ENCODE measurements around the gene RETN. TPM values are rescaled to one million over a fixed set of nuclear protein-coding genes. Genes with fewer than 3 reads are reported as not detected.

Gene RETN
- total and polyA plus RNA-seq, 2 of the 8 experiments (the other 6 are each of a cell fraction or from before 2014, with no cell fraction given) = not detected

GRCh38 chr19:7698583-7698982 lies 29.7 kb downstream of the RETN start:
- CTCF ChIA-PET (ENCODE audit: partially characterized antibody) = interaction anchor here (0.6 to 2.9 kb wide), 9 partner anchors 14 to 133 kb away, joined by 3 to 21 read pairs (median 4); partner anchors contain the start of gene TRAPPC5
- Histone ChIP-seq H3K4me2 (ENCODE audit: insufficient read depth in 1 of 2, low read depth in 2 of 2, low read length in 2 of 2) (no peak overlapping the region), H3K9me3 (ENCODE audit: insufficient read depth in 2 of 2, low read depth in 1 of 2, low read length in 1 of 2) (no peaks in the 10 kb centered on the region; a peak in 1 of 4 replicates)
- no peak for TF ChIP-seq RAD21 (IDR thresholded peaks at IDR 0.05 in 1 of 2, conservative IDR thresholded peaks at IDR 0.05 in 1 of 2; ENCODE audit: low read depth in 2 of 2, low read length in 2 of 2)
- TF ChIP-seq HDAC2 (IDR thresholded peaks at IDR 0.05; ENCODE audit: borderline replicate concordance in 1 of 2, low read depth in 2 of 2, low read length in 2 of 2) = no peak
- TF ChIP-seq RXRA (IDR thresholded peaks at IDR 0.05; ENCODE audit: insufficient read depth, low read depth, low read length) = no peak
- no peak for TF ChIP-seq CBX5 (IDR thresholded peaks at IDR 0.05; ENCODE audit: low read depth, low read length)
- TF ChIP-seq POU5F1 (IDR thresholded peaks at IDR 0.05; ENCODE audit: low read depth, low read length) = no peak
- TF ChIP-seq ASH2L (IDR thresholded peaks at IDR 0.05; ENCODE audit: low read length) = no peak
- TF ChIP-seq SIRT6 (IDR thresholded peaks at IDR 0.05; ENCODE audit: low read length) = no peak
- TF ChIP-seq CREB1 (IDR thresholded peaks at IDR 0.05) = no peak
- TF ChIP-seq RFX5 (IDR thresholded peaks at IDR 0.05; ENCODE audit: borderline replicate concordance, low read depth, low read length) = no peak
- no peak for TF ChIP-seq CHD2 (IDR thresholded peaks at IDR 0.05; ENCODE audit: low read length)
- no peak for TF ChIP-seq CHD1 (IDR thresholded peaks at IDR 0.05; ENCODE audit: low read depth, low read length)
- TF ChIP-seq JUND (IDR thresholded peaks at IDR 0.05; ENCODE audit: low read length) = no peak
- no peak for TF ChIP-seq BCL11A (IDR thresholded peaks at IDR 0.05; ENCODE audit: low read depth in 2 of 2, low read length in 2 of 2)
- no peak for TF ChIP-seq FOSL1 (IDR thresholded peaks at IDR 0.05; ENCODE audit: insufficient read depth, low read depth, low read length)
- no peak for TF ChIP-seq NRF1 (IDR thresholded peaks at IDR 0.05; ENCODE audit: low read depth, low read length)

More at GRCh38 chr19:7698583-7698982, 29.7 kb downstream of the RETN start:
- no peaks in the 10 kb centered on the region for H3K23me2 ChIP-seq (ENCODE audit: low read depth, low read length)
- POLR2A ChIA-PET (ENCODE audit: partially characterized antibody) = interaction anchor here (0.7 to 1.1 kb wide), 2 partner anchors 9 to 10 kb away, joined by 3 to 4 read pairs; no protein-coding TSS in a partner anchor
- no peak overlapping the region for H3K4ac ChIP-seq (replicated peaks; ENCODE audit: insufficient read length, low read depth, low read length)
- no peak overlapping the region for H2BK12ac ChIP-seq (ENCODE audit: low read depth, low read length)
- H2BK120ac ChIP-seq (replicated peaks; ENCODE audit: low read depth, low read length) = peak overlapping the region; percentile 22
- FAIRE-seq = no peak
- H3K23ac ChIP-seq (ENCODE audit: insufficient read length) = no peak overlapping the region
- H2BK15ac ChIP-seq (ENCODE audit: low read length) = peak overlapping the region; percentile 72; the same call in 1 of the 2 replicates
- no peak overlapping the region; the same call in 1 of the 2 replicates for H3K18ac ChIP-seq (ENCODE audit: extremely low read depth, low read length)
- DNase-seq (ENCODE audit: low read depth in 1 of 2, low spot score in 2 of 2) = no peak
- no peak overlapping the region for H3K4me3 ChIP-seq (ENCODE audit: extremely low read depth in 1 of 4, insufficient read depth in 2 of 4, low read depth in 3 of 4, low read length in 4 of 4)
- H3K36me3 ChIP-seq (ENCODE audit: control insufficient read depth in 2 of 4, insufficient read depth in 4 of 4, low read length in 3 of 4) = no peaks in the 10 kb centered on the region
- no peak overlapping the region for H2AK5ac ChIP-seq (ENCODE audit: low read depth, low read length)
- H4K8ac ChIP-seq (ENCODE audit: extremely low read depth, insufficient read depth, low read length) = peak overlapping the region; percentile 94
- no peak overlapping the region for H3K56ac ChIP-seq (replicated peaks; ENCODE audit: insufficient read length, low read depth, low read length)
- H3K14ac ChIP-seq (ENCODE audit: insufficient read length) = no peak overlapping the region
- H3K27me3 ChIP-seq (replicated peaks in 1 of 4; ENCODE audit: control insufficient read depth in 3 of 4, extremely low read depth in 1 of 4, insufficient read depth in 3 of 4, low read length in 3 of 4) = no peaks in the 10 kb centered on the region; a peak in 1 of 7 replicates
- H3K79me2 ChIP-seq (ENCODE audit: control insufficient read depth in 1 of 2, insufficient read depth in 2 of 2, low read length in 2 of 2) = no peaks in the 10 kb centered on the region
- peaks cover 0 to 16% (median 8%) of the 10 kb centered on the region in 4 experiments; a peak in 5 of 7 replicates for H3K4me1 ChIP-seq (replicated peaks in 1 of 4; ENCODE audit: control insufficient read depth in 3 of 4, insufficient read depth in 4 of 4, low read length in 3 of 4)
- peak overlapping the region; percentile 58; the same call in 1 of the 2 replicates for H2AFZ ChIP-seq (ENCODE audit: low read length)
- H3K9ac ChIP-seq (replicated peaks in 1 of 4; ENCODE audit: extremely low read depth in 1 of 4, low read depth in 3 of 4, low read length in 3 of 4) = no peak overlapping the region
- no peak overlapping the region for H2BK20ac ChIP-seq (ENCODE audit: low read length)
- 72% methylated on average over 11 of the region's 11 CpGs; no CpG with 5 or more reads in 1 of the 2 experiments for WGBS, 2 experiments (ENCODE audit: extremely low coverage in 1 of 2, insufficient coverage in 1 of 2, insufficient read length in 1 of 2, insufficient replicate concordance in 2 of 2, low coverage in 1 of 2, low lambda C conversion rate in 2 of 2, missing lambda C conversion rate in 1 of 2)
- H4K91ac ChIP-seq (replicated peaks; ENCODE audit: insufficient read length, low read length) = no peak overlapping the region
- H3K79me1 ChIP-seq (ENCODE audit: low read depth, low read length) = no peaks in the 10 kb centered on the region
- no peak overlapping the region for H2BK5ac ChIP-seq (ENCODE audit: low read depth, low read length)
- H4K20me1 ChIP-seq (replicated peaks in 1 of 2; ENCODE audit: control insufficient read depth in 1 of 2, insufficient read depth in 2 of 2, low read length in 2 of 2) = peaks cover 0 to 2% of the 10 kb centered on the region in 2 experiments
- H4K5ac ChIP-seq (ENCODE audit: insufficient read length, low read depth, low read length) = no peak overlapping the region
- no peak overlapping the region for H3K27ac ChIP-seq (ENCODE audit: low read depth, low read length)

Measured in H1 (cell line).